ENCODE results near the gene PLSCR4.
A peak's percentile ranks its signal among the peaks of the same experiment; 100 is the strongest.

The PLSCR4 gene

GRCh38 chr3:146189519-146190173, 61.3 kb downstream of the PLSCR4 start:
- peak in 1 of 2 experiments; percentile 78 for DNase-seq

GRCh38 chr3:146187334-146187950, 63.5 kb downstream of the PLSCR4 start:
- peak in 1 of 2 experiments; percentile 42 for DNase-seq

- no peak for DNase-seq
Measured at GRCh38 chr3:146184241-146185015, 66.5 kb downstream of the PLSCR4 start.

- no peak for DNase-seq
Measured at GRCh38 chr3:146181216-146181615, 69.7 kb downstream of the PLSCR4 start.

- DNase-seq: no peak
Measured at GRCh38 chr3:146180376-146180775, 70.5 kb downstream of the PLSCR4 start.

- DNase-seq: no peak
Measured at GRCh38 chr3:146178006-146178689, 72.8 kb downstream of the PLSCR4 start.

- no peak for DNase-seq
Measured at GRCh38 chr3:146177519-146177918, 73.4 kb downstream of the PLSCR4 start.

GRCh38 chr3:146177072-146177471, 73.8 kb downstream of the PLSCR4 start:
- no peak for DNase-seq

- DNase-seq: no peak
Measured at GRCh38 chr3:146172586-146172985, 78.3 kb downstream of the PLSCR4 start.

GRCh38 chr3:146170591-146170990, 80.3 kb downstream of the PLSCR4 start:
- DNase-seq: no peak

GRCh38 chr3:146169891-146170290, 81.0 kb downstream of the PLSCR4 start:
- DNase-seq: no peak

GRCh38 chr3:146166826-146167225, 84.1 kb downstream of the PLSCR4 start:
- no peak for DNase-seq

GRCh38 chr3:146166415-146166821, 84.5 kb downstream of the PLSCR4 start:
- peak in 1 of 2 experiments; percentile 35 for DNase-seq

- DNase-seq: no peak
Measured at GRCh38 chr3:146165877-146166276, 85.0 kb downstream of the PLSCR4 start.

- no peak for DNase-seq
Measured at GRCh38 chr3:146164971-146165769, 85.7 kb downstream of the PLSCR4 start.

- no peak for DNase-seq
Measured at GRCh38 chr3:146164506-146164905, 86.4 kb downstream of the PLSCR4 start.

- DNase-seq: no peak
Measured at GRCh38 chr3:146164071-146164470, 86.8 kb downstream of the PLSCR4 start.

GRCh38 chr3:146163584-146163983, 87.3 kb downstream of the PLSCR4 start:
- DNase-seq: peak; percentile 24 to 79

GRCh38 chr3:146162561-146162960, 88.3 kb downstream of the PLSCR4 start:
- no peak for DNase-seq

GRCh38 chr3:146161663-146162002, 89.3 kb downstream of the PLSCR4 start:
- no peak for DNase-seq

GRCh38 chr3:146160964-146161662, 89.8 kb downstream of the PLSCR4 start, which contains the start of gene PLOD2:
Gene PLOD2, minus strand, starts transcription at chr3:146161184. Its CDS starts 195 bp downstream, at chr3:146160989.
- peak in 1 of 2 experiments; percentile 59 for DNase-seq
